Keratinocyte (primary cell): Measurements from ENCODE around the gene DFFB. TPM values are rescaled to one million over a fixed set of nuclear protein-coding genes. Genes with fewer than 3 reads are reported as not detected.

Source experiments
- DNase-seq: peaks from one replicate; pipeline ENCODE4 v3.0.0-alpha.2; 2011; ENCODE audit warnings: low read depth, missing footprints, low spot score
- FAIRE-seq: peaks from 2 replicates; lab custom pipeline; 2011; peaks lifted over from hg19 to GRCh38; lab: Jason Lieb, UNC
- H2AFZ ChIP-seq: 2 replicates; pipeline ENCODE4 v1.6.0; 2012; ENCODE audit warnings: low read length, control low read depth, inconsistent platforms; ENCODE audit not compliant: control insufficient read depth
- H3K27ac ChIP-seq: 2 replicates; pipeline ENCODE4 v1.5.1; 2011; ENCODE audit warnings: low read length; ENCODE audit not compliant: control insufficient read depth, insufficient read depth
- H3K27me3 ChIP-seq: 3 replicates; pipeline ENCODE4 v1.6.0; 2011; ENCODE audit warnings: low read length; ENCODE audit not compliant: control insufficient read depth, insufficient read depth; ENCODE audit errors: extremely low read depth
- H3K36me3 ChIP-seq, 2 experiments: 2 replicates in 1 of 2; 3 replicates in 1 of 2; pipeline ENCODE4 v1.5.1; 2011; ENCODE audit warnings: low read length in 2 of 2, mild to moderate bottlenecking in 1 of 2; ENCODE audit not compliant: control insufficient read depth in 2 of 2, insufficient read depth in 2 of 2; ENCODE audit errors: extremely low read depth in 1 of 2
- H3K4me1 ChIP-seq: 3 replicates; pipeline ENCODE4 v1.5.1; 2011; ENCODE audit warnings: low read length; ENCODE audit not compliant: control insufficient read depth, insufficient read depth; ENCODE audit errors: extremely low read depth
- H3K4me2 ChIP-seq: 3 replicates; pipeline ENCODE4 v1.6.0; 2011; ENCODE audit warnings: low read depth, low read length; ENCODE audit not compliant: control insufficient read depth, insufficient read depth; ENCODE audit errors: extremely low read depth
- H3K4me3 ChIP-seq, 3 experiments: fragments of 200-600 bp in 1 of 3; sonication (generic) in 1 of 3; 2 replicates in 2 of 3; 3 replicates in 1 of 3; pipeline ENCODE4 v1.5.1; 2011 to 2016; ENCODE audit warnings: low read length in 3 of 3, mild to moderate bottlenecking in 3 of 3, control low read depth in 2 of 3, inconsistent platforms in 1 of 3, low read depth in 1 of 3, mixed read lengths in 1 of 3, mixed run types in 1 of 3, moderate library complexity in 1 of 3; ENCODE audit not compliant: control insufficient read depth in 2 of 3, insufficient read depth in 2 of 3; ENCODE audit errors: extremely low read depth in 1 of 3
- H3K79me2 ChIP-seq: 2 replicates; pipeline ENCODE4 v1.6.0; 2012; ENCODE audit warnings: low read length; ENCODE audit not compliant: control insufficient read depth, insufficient read depth
- H3K9ac ChIP-seq: 3 replicates; pipeline ENCODE4 v1.6.0; 2011; ENCODE audit warnings: low read length; ENCODE audit not compliant: control insufficient read depth, insufficient read depth; ENCODE audit errors: extremely low read depth
- H3K9me1 ChIP-seq: 3 replicates; pipeline ENCODE4 v1.6.0; 2011; ENCODE audit warnings: low read length; ENCODE audit not compliant: control insufficient read depth, insufficient read depth; ENCODE audit errors: extremely low read depth
- H3K9me3 ChIP-seq: 2 replicates; pipeline ENCODE4 v1.5.1; 2012; ENCODE audit warnings: low read depth, low read length; ENCODE audit not compliant: control insufficient read depth
- H4K20me1 ChIP-seq: 3 replicates; pipeline ENCODE4 v1.6.0; 2011; ENCODE audit warnings: low read length; ENCODE audit not compliant: control insufficient read depth, insufficient read depth; ENCODE audit errors: extremely low read depth
- CTCF ChIP-seq, 3 experiments: IDR thresholded peaks in 1 of 3; conservative IDR thresholded peaks in 1 of 3; optimal IDR thresholded peaks in 1 of 3; 2 replicates in 2 of 3; 3 replicates in 1 of 3; pipeline versions ENCODE3 to v1.5.1; 2011; ENCODE audit warnings: low read length in 3 of 3, mild to moderate bottlenecking in 3 of 3, moderate library complexity in 2 of 3, control low read depth in 1 of 3, inconsistent platforms in 1 of 3; ENCODE audit not compliant: insufficient read depth in 2 of 3; ENCODE audit errors: extremely low read depth in 1 of 3
- EZH2 ChIP-seq: IDR thresholded peaks from one replicate; pipeline ENCODE4 v1.6.1; 2012; ENCODE audit warnings: inconsistent platforms, mild to moderate bottlenecking, low read length, moderate library complexity
- dilution Hi-C: fragments of 300-500 bp; cut with MboI; formaldehyde crosslinking; loops from one replicate; pipeline ENCODE4 v1.7.0; 2020; ENCODE audit warnings: low sequenced_read_pairs; ENCODE audit not compliant: extremely low pct_ligation_motif_present
- polyA plus RNA-seq, 5 experiments: library from polyadenylated mRNA; depleted of rRNA in 3 of 5; stranded (reverse) in 3 of 5; stranded (forward) in 1 of 5; unstranded in 1 of 5; fragments of >200 nt; gene quantifications; 1 replicate in 1 of 5; 2 replicates in 3 of 5; 3 replicates in 1 of 5; pipeline versions ENCODE4 v1.2.1 to v1.2.3, GENCODE V29; 2011 to 2012; ENCODE audit warnings: missing spikeins in 2 of 5, low read depth in 1 of 5, low replicate concordance in 1 of 5

DFFB gene
- polyA plus RNA-seq, 1 donor (not counting 4 experiments of a cell fraction or from before 2014, with no cell fraction given), result 5.2 TPM

GRCh38 chr1:3894626-3895278, 37.5 kb downstream of the DFFB start:
- H3K4me1 ChIP-seq, result peaks cover 3% of the 10 kb centered on the region
- no peak overlapping the region for H2AFZ ChIP-seq
- H3K9me1 ChIP-seq, result no peaks in the 10 kb centered on the region
- H3K9ac ChIP-seq, result no peak overlapping the region
- H3K36me3 ChIP-seq, result peaks cover 16 to 18% of the 10 kb centered on the region in 2 experiments
- no peak overlapping the region for H3K27ac ChIP-seq
- dilution Hi-C loops, result no loop called here
- no peak overlapping the region for H3K4me2 ChIP-seq
- no peak for TF ChIP-seq EZH2
- TF ChIP-seq CTCF (optimal IDR thresholded peaks at IDR 0.05 in 1 of 3, IDR thresholded peaks at IDR 0.05 in 1 of 3, conservative IDR thresholded peaks at IDR 0.05 in 1 of 3; ENCODE audit: extremely low read depth in 1 of 3, insufficient read depth in 2 of 3, low read length in 3 of 3), result no peak
- H4K20me1 ChIP-seq, result peaks cover 12% of the 10 kb centered on the region
- FAIRE-seq (no peak), DNase-seq (no peak)
- H3K79me2 ChIP-seq, result peaks cover 62% of the 10 kb centered on the region
- no peaks in the 10 kb centered on the region for H3K27me3 ChIP-seq
- H3K9me3 ChIP-seq, result no peaks in the 10 kb centered on the region
- H3K4me3 ChIP-seq, result no peak overlapping the region

GRCh38 chr1:3895279-3895950, 38.1 kb downstream of the DFFB start:
- FAIRE-seq (no peak), DNase-seq (no peak)
- Histone ChIP-seq H3K36me3 (peaks cover 12 to 14% of the 10 kb centered on the region in 2 experiments), H3K4me1 (peaks cover 3% of the 10 kb centered on the region), H2AFZ (no peak overlapping the region), H3K27ac (no peak overlapping the region), H3K27me3 (no peaks in the 10 kb centered on the region), H3K4me2 (no peak overlapping the region), H4K20me1 (peaks cover 12% of the 10 kb centered on the region), H3K9me1 (no peaks in the 10 kb centered on the region), H3K79me2 (peaks cover 64% of the 10 kb centered on the region), H3K9ac (no peak overlapping the region), H3K9me3 (no peaks in the 10 kb centered on the region), H3K4me3 (no peak overlapping the region)
- TF ChIP-seq CTCF (optimal IDR thresholded peaks at IDR 0.05 in 1 of 3, IDR thresholded peaks at IDR 0.05 in 1 of 3, conservative IDR thresholded peaks at IDR 0.05 in 1 of 3; ENCODE audit: extremely low read depth in 1 of 3, insufficient read depth in 2 of 3, low read length in 3 of 3) (no peak), EZH2 (no peak)
- dilution Hi-C loops, result no loop called here
